ENCODE measurements around the gene LAPTM4A.

DNA sequence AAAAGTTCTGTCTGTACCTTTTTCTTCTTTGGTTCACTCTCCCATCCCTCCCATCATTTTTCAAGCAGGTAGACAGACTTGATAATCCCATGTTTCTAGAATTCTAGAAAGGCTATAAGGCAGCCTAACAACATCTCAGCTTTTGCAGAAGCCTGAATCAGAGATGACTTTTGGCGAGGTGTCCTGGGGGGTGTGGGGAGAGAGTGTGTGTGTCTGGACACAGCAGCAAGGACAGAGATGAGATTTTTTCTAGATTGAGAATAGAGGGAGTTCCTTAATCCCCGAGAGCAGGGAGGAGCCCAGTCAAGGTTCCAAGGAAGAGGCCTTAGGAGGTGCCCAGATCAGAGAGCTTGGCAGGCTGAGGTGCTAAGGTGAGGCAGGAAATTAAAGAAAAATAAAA lies 22.0 kb upstream of the LAPTM4A start:
- TF ChIP-seq, protein P1, sequence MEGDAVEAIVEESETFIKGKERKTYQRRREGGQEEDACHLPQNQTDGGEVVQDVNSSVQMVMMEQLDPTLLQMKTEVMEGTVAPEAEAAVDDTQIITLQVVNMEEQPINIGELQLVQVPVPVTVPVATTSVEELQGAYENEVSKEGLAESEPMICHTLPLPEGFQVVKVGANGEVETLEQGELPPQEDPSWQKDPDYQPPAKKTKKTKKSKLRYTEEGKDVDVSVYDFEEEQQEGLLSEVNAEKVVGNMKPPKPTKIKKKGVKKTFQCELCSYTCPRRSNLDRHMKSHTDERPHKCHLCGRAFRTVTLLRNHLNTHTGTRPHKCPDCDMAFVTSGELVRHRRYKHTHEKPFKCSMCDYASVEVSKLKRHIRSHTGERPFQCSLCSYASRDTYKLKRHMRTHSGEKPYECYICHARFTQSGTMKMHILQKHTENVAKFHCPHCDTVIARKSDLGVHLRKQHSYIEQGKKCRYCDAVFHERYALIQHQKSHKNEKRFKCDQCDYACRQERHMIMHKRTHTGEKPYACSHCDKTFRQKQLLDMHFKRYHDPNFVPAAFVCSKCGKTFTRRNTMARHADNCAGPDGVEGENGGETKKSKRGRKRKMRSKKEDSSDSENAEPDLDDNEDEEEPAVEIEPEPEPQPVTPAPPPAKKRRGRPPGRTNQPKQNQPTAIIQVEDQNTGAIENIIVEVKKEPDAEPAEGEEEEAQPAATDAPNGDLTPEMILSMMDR (IDR thresholded peaks at IDR 0.05), result no peak
- TF ChIP-seq POLR2A (IDR thresholded peaks at IDR 0.05), result no peak

Data from Peyer's patch (tissue), 4 donors.